ENCODE measurements around the gene CACNA1C.

Gene CACNA1C

GRCh38 chr12:2456122-2456812 is 403.5 kb downstream of the CACNA1C start:
- H3K9me3 ChIP-seq (ENCODE audit: control insufficient read depth in 1 of 2, low read length in 2 of 2) = no peaks in the 10 kb centered on the region
- H3K9ac ChIP-seq (ENCODE audit: low read depth in 1 of 2, low read length in 2 of 2) = no peak overlapping the region
- no peak overlapping the region for H3K4me3 ChIP-seq (ENCODE audit: low read depth in 1 of 2, low read length in 2 of 2)
- H3K36me3 ChIP-seq (ENCODE audit: control insufficient read depth in 1 of 2, insufficient read depth in 2 of 2, low read length in 2 of 2) = no peaks in the 10 kb centered on the region
- H3K27ac ChIP-seq (ENCODE audit: low read depth, low read length) = no peak overlapping the region
- no peaks in the 10 kb centered on the region for H3K4me1 ChIP-seq (ENCODE audit: control insufficient read depth in 1 of 2, insufficient read depth in 2 of 2, low read length in 2 of 2)
- H3K27me3 ChIP-seq (ENCODE audit: control insufficient read depth in 1 of 2, insufficient read depth in 2 of 2, low read length in 2 of 2) = no peaks in the 10 kb centered on the region

- Histone ChIP-seq H3K4me1 (ENCODE audit: control insufficient read depth in 1 of 2, insufficient read depth in 2 of 2, low read length in 2 of 2) (no peaks in the 10 kb centered on the region), H3K36me3 (ENCODE audit: control insufficient read depth in 1 of 2, insufficient read depth in 2 of 2, low read length in 2 of 2) (no peaks in the 10 kb centered on the region), H3K27me3 (ENCODE audit: control insufficient read depth in 1 of 2, insufficient read depth in 2 of 2, low read length in 2 of 2) (no peaks in the 10 kb centered on the region), H3K4me3 (ENCODE audit: low read depth in 1 of 2, low read length in 2 of 2) (no peak overlapping the region), H3K27ac (ENCODE audit: low read depth, low read length) (no peak overlapping the region), H3K9ac (ENCODE audit: low read depth in 1 of 2, low read length in 2 of 2) (no peak overlapping the region), H3K9me3 (ENCODE audit: control insufficient read depth in 1 of 2, low read length in 2 of 2) (no peaks in the 10 kb centered on the region)
These were observed 404.0 kb downstream of the CACNA1C start for GRCh38 chr12:2456813-2457186.

- Histone ChIP-seq H3K9ac (ENCODE audit: low read depth in 1 of 2, low read length in 2 of 2) (no peak overlapping the region), H3K4me1 (ENCODE audit: control insufficient read depth in 1 of 2, insufficient read depth in 2 of 2, low read length in 2 of 2) (no peaks in the 10 kb centered on the region), H3K27ac (ENCODE audit: low read depth, low read length) (no peak overlapping the region), H3K36me3 (ENCODE audit: control insufficient read depth in 1 of 2, insufficient read depth in 2 of 2, low read length in 2 of 2) (no peaks in the 10 kb centered on the region), H3K27me3 (ENCODE audit: control insufficient read depth in 1 of 2, insufficient read depth in 2 of 2, low read length in 2 of 2) (no peaks in the 10 kb centered on the region), H3K9me3 (ENCODE audit: control insufficient read depth in 1 of 2, low read length in 2 of 2) (no peaks in the 10 kb centered on the region), H3K4me3 (ENCODE audit: low read depth in 1 of 2, low read length in 2 of 2) (no peak overlapping the region)
These were observed 404.6 kb downstream of the CACNA1C start for GRCh38 chr12:2457215-2457932.

GRCh38 chr12:2457933-2458414 is 405.2 kb downstream of the CACNA1C start:
- H3K27me3 ChIP-seq (ENCODE audit: control insufficient read depth in 1 of 2, insufficient read depth in 2 of 2, low read length in 2 of 2) = no peaks in the 10 kb centered on the region
- H3K4me3 ChIP-seq (ENCODE audit: low read depth in 1 of 2, low read length in 2 of 2) = no peak overlapping the region
- no peak overlapping the region for H3K27ac ChIP-seq (ENCODE audit: low read depth, low read length)
- H3K9ac ChIP-seq (ENCODE audit: low read depth in 1 of 2, low read length in 2 of 2) = no peak overlapping the region
- H3K9me3 ChIP-seq (ENCODE audit: control insufficient read depth in 1 of 2, low read length in 2 of 2) = no peaks in the 10 kb centered on the region
- no peaks in the 10 kb centered on the region for H3K4me1 ChIP-seq (ENCODE audit: control insufficient read depth in 1 of 2, insufficient read depth in 2 of 2, low read length in 2 of 2)
- no peaks in the 10 kb centered on the region for H3K36me3 ChIP-seq (ENCODE audit: control insufficient read depth in 1 of 2, insufficient read depth in 2 of 2, low read length in 2 of 2)

- Histone ChIP-seq H3K36me3 (ENCODE audit: control insufficient read depth in 1 of 2, insufficient read depth in 2 of 2, low read length in 2 of 2) (no peaks in the 10 kb centered on the region), H3K9me3 (ENCODE audit: control insufficient read depth in 1 of 2, low read length in 2 of 2) (no peaks in the 10 kb centered on the region), H3K27me3 (ENCODE audit: control insufficient read depth in 1 of 2, insufficient read depth in 2 of 2, low read length in 2 of 2) (no peaks in the 10 kb centered on the region), H3K9ac (ENCODE audit: low read depth in 1 of 2, low read length in 2 of 2) (no peak overlapping the region), H3K4me1 (ENCODE audit: control insufficient read depth in 1 of 2, insufficient read depth in 2 of 2, low read length in 2 of 2) (no peaks in the 10 kb centered on the region), H3K4me3 (ENCODE audit: low read depth in 1 of 2, low read length in 2 of 2) (no peak overlapping the region), H3K27ac (ENCODE audit: low read depth, low read length) (no peak overlapping the region)
These were observed 407.4 kb downstream of the CACNA1C start for GRCh38 chr12:2460051-2460670.

GRCh38 chr12:2461046-2461445 is 408.3 kb downstream of the CACNA1C start:
- Histone ChIP-seq H3K27ac (ENCODE audit: low read depth, low read length) (no peak overlapping the region), H3K4me1 (ENCODE audit: control insufficient read depth in 1 of 2, insufficient read depth in 2 of 2, low read length in 2 of 2) (no peaks in the 10 kb centered on the region), H3K9ac (ENCODE audit: low read depth in 1 of 2, low read length in 2 of 2) (no peak overlapping the region), H3K27me3 (ENCODE audit: control insufficient read depth in 1 of 2, insufficient read depth in 2 of 2, low read length in 2 of 2) (no peaks in the 10 kb centered on the region), H3K36me3 (ENCODE audit: control insufficient read depth in 1 of 2, insufficient read depth in 2 of 2, low read length in 2 of 2) (no peaks in the 10 kb centered on the region), H3K9me3 (ENCODE audit: control insufficient read depth in 1 of 2, low read length in 2 of 2) (no peaks in the 10 kb centered on the region), H3K4me3 (ENCODE audit: low read depth in 1 of 2, low read length in 2 of 2) (no peak overlapping the region)

- Histone ChIP-seq H3K36me3 (ENCODE audit: control insufficient read depth in 1 of 2, insufficient read depth in 2 of 2, low read length in 2 of 2) (no peaks in the 10 kb centered on the region), H3K4me1 (ENCODE audit: control insufficient read depth in 1 of 2, insufficient read depth in 2 of 2, low read length in 2 of 2) (no peaks in the 10 kb centered on the region), H3K9ac (ENCODE audit: low read depth in 1 of 2, low read length in 2 of 2) (no peak overlapping the region), H3K9me3 (ENCODE audit: control insufficient read depth in 1 of 2, low read length in 2 of 2) (no peaks in the 10 kb centered on the region), H3K4me3 (ENCODE audit: low read depth in 1 of 2, low read length in 2 of 2) (no peak overlapping the region), H3K27me3 (ENCODE audit: control insufficient read depth in 1 of 2, insufficient read depth in 2 of 2, low read length in 2 of 2) (no peaks in the 10 kb centered on the region), H3K27ac (ENCODE audit: low read depth, low read length) (no peak overlapping the region)
These were observed 408.9 kb downstream of the CACNA1C start for GRCh38 chr12:2461645-2462044.

- no peak overlapping the region for H3K4me3 ChIP-seq (ENCODE audit: low read depth in 1 of 2, low read length in 2 of 2)
- H3K4me1 ChIP-seq (ENCODE audit: control insufficient read depth in 1 of 2, insufficient read depth in 2 of 2, low read length in 2 of 2) = no peaks in the 10 kb centered on the region
- H3K36me3 ChIP-seq (ENCODE audit: control insufficient read depth in 1 of 2, insufficient read depth in 2 of 2, low read length in 2 of 2) = no peaks in the 10 kb centered on the region
- H3K9ac ChIP-seq (ENCODE audit: low read depth in 1 of 2, low read length in 2 of 2) = no peak overlapping the region
- H3K27ac ChIP-seq (ENCODE audit: low read depth, low read length) = no peak overlapping the region
- H3K27me3 ChIP-seq (ENCODE audit: control insufficient read depth in 1 of 2, insufficient read depth in 2 of 2, low read length in 2 of 2) = no peaks in the 10 kb centered on the region
- H3K9me3 ChIP-seq (ENCODE audit: control insufficient read depth in 1 of 2, low read length in 2 of 2) = no peaks in the 10 kb centered on the region
These were observed 409.3 kb downstream of the CACNA1C start for GRCh38 chr12:2462087-2462486.

GRCh38 chr12:2463719-2464118 is 410.9 kb downstream of the CACNA1C start:
- Histone ChIP-seq H3K4me1 (ENCODE audit: control insufficient read depth in 1 of 2, insufficient read depth in 2 of 2, low read length in 2 of 2) (no peaks in the 10 kb centered on the region), H3K27me3 (ENCODE audit: control insufficient read depth in 1 of 2, insufficient read depth in 2 of 2, low read length in 2 of 2) (no peaks in the 10 kb centered on the region), H3K9me3 (ENCODE audit: control insufficient read depth in 1 of 2, low read length in 2 of 2) (no peaks in the 10 kb centered on the region), H3K4me3 (ENCODE audit: low read depth in 1 of 2, low read length in 2 of 2) (no peak overlapping the region), H3K36me3 (ENCODE audit: control insufficient read depth in 1 of 2, insufficient read depth in 2 of 2, low read length in 2 of 2) (no peaks in the 10 kb centered on the region), H3K9ac (ENCODE audit: low read depth in 1 of 2, low read length in 2 of 2) (no peak overlapping the region), H3K27ac (ENCODE audit: low read depth, low read length) (no peak overlapping the region)

GRCh38 chr12:2465681-2466080 is 412.9 kb downstream of the CACNA1C start:
- H3K36me3 ChIP-seq (ENCODE audit: control insufficient read depth in 1 of 2, insufficient read depth in 2 of 2, low read length in 2 of 2) = no peaks in the 10 kb centered on the region
- H3K27ac ChIP-seq (ENCODE audit: low read depth, low read length) = no peak overlapping the region
- no peaks in the 10 kb centered on the region for H3K9me3 ChIP-seq (ENCODE audit: control insufficient read depth in 1 of 2, low read length in 2 of 2)
- no peaks in the 10 kb centered on the region for H3K4me1 ChIP-seq (ENCODE audit: control insufficient read depth in 1 of 2, insufficient read depth in 2 of 2, low read length in 2 of 2)
- no peak overlapping the region for H3K9ac ChIP-seq (ENCODE audit: low read depth in 1 of 2, low read length in 2 of 2)
- no peak overlapping the region for H3K4me3 ChIP-seq (ENCODE audit: low read depth in 1 of 2, low read length in 2 of 2)
- H3K27me3 ChIP-seq (ENCODE audit: control insufficient read depth in 1 of 2, insufficient read depth in 2 of 2, low read length in 2 of 2) = no peaks in the 10 kb centered on the region
